Inflammatory macrophage treated with lipopolysaccharide for 4 hours (primary cell): ENCODE data around the gene SNRPD3.
"Not testable (repeated sequence)": the region's sequence is repeated elsewhere in the genome, so short reads cannot be mapped to it uniquely, and the experiment has no call there.

Experiments
- DNase-seq: peaks from one replicate; pipeline ENCODE4 v3.0.0-alpha.2; 2020

SNRPD3 gene

DNA sequence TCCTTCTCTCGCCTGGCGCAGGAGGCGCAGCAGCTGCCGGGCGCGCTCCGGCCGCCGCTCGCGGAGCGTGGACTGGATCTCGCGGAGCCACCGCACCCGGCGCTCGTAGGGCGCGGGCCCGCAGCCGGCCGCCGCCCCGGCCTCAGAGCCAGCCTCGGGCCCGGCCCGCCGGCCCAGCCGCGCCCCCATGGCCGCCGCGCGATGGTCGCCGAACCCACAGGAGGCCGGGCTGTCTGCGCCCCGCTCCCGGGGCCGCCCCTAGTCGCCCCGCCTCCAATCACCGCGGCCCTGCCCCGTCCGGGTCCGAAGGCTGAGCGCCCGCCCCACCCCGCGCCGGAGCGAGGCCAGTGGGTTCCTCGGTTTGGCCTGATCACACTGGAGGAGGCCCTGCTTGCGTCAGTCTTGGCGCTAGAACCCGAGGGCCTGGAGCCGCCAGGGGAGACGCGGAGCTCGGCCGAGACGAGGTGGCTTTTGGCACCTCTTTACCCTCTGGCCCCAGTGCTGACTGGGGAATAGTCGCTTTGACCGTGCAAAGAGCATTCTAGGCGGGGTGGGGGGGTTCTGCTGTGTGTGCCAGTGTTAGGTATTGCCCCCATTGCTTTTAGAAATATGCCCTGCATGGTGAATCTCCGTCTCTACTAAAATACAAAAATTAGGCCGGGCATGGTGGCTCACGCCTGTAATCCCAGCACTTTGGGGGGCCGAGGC is 37.2 kb downstream of the SNRPD3 start, which contains the start of gene LRRC75B:
LRRC75B (minus strand) TSS at position 223 of the 708 bp plus-strand sequence; CDS start at position 189, 34 bp downstream.
- DNase-seq = peak; percentile 72

DNA sequence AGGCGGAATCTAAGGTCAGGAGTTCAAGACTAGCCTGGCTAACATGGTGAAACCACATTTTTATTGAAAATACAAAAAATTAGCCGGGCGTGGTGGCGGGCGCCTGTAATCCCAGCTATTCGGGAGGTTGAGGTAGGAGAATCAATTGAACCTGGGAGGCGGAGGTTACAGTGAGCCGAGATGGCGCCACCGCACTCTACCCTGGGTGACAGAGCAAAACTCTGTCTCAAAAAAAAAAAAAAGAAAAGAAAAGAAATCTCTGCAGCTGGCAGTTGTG is 37.7 kb downstream of the SNRPD3 start:
- DNase-seq = not testable (repeated sequence)

DNA sequence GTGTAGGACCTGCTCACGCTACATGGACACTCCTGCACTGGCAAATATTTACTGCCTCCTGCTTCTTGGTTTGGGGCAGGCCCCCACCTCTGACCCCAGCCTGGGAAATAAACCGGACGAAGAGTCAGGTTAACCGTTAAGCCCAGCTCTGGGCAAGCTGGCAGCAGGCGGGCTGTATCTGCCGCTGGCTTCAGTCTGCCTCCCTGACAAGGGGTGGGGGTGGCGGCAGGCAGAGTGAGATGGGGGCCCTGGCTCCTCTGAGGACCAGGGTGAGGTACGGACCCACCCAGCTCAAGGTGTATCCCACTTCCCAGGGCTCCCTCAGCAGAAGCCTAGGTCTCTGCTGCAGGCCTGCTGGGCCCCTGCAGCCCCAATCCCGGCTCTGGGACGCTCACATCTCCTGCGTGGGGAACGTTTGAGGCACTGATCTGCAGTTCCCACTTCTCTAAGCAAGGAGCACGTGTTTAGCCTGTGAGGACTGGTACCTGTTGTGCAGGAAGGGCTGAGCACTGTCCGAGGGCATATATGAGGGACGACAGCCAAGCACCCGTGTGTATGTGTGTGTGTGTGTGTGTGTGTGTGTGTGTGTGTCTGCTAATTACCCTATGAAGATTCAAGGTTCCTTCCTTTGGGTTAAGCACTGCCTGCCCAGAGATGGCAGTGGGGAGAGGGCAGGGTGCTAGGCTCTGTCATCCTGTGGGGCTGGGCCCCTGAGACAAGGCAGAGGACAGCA is 38.2 kb downstream of the SNRPD3 start:
- no peak for DNase-seq

DNA sequence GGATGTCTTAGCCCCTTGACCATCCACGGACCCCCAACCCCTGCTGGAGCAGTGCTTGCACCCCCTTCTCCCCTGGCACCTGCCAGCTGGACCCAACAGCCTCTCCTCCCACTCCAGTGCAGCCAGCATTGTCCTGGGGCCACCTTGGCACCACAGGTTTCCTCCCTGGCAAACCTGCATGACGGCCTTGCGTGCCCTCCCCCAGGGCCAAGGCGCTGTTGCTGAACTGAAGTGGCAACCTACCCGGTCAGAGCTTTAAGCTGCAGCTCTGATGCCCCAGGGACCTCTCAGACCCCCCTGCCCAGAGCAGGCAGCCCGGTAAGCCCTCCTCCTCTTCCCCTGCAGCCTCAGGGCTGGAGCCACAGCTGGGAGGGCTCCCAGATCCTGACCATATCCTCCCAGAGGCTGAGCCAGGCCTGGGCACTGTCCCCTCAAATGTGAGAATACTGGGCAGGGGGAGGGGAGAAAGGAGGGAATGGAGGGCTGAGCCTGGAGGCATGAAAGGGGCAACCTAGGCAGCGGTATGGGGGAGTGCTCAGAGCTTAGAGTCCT is 38.8 kb downstream of the SNRPD3 start:
- DNase-seq = no peak

DNA sequence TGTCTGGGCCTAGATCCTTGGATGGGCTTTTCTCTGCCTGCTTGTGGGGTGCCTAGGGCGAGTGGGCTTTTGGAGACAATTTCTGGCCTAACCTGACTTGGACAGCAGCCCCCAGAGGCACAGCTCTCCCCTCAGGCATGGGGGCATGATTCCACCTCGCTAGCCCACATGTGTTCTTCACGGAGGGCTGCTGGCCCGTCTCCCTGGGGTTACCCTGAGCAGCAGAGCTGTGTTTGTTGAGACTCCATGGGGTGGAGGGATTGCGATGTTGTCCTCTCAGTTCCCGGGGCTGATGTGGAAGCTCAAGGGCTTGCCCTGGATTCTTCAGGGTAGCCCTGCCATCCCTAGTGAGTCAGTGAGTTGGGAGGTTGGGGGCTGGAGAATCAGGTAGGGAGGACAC is 39.4 kb downstream of the SNRPD3 start:
- no peak for DNase-seq

DNA sequence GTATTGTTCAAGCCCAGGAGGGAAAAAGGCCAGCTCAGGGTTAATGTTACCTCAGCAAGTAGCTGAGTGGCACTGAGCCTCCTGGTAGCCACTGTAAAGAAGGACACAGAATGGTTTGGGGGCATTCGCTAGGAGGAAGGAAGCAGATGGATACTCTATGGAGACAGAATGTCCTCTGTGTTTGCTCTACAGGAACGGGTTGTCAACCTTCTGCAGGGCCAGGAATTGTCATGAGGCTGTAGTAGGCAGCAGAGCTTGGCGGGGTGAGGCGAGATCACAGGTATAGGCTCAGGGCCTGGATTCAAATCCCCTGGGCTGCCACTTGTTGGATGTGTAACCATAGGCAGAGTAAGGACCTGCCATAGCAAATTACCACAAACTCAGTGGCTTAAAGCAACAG is 40.1 kb downstream of the SNRPD3 start:
- no peak for DNase-seq

DNA sequence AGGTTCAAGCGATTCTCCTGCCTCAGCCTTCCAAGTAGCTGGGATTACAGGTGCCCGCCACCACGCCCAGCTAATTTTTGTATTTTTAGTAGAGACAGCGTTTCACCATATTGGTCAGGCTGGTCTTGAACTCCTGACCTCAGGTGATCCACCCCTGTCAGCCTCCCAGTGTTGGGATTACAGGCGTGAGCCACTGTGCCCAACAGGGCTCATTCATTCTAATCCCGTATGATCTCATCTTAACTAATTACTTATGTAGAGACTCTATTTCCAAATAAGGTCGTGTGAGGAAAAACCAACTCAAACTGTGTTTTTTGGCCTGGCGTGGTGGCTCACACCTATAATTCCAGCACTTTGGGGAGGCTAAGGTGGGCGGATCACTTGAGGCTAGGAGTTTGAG is 41.3 kb downstream of the SNRPD3 start:
- not testable (repeated sequence) for DNase-seq

DNA sequence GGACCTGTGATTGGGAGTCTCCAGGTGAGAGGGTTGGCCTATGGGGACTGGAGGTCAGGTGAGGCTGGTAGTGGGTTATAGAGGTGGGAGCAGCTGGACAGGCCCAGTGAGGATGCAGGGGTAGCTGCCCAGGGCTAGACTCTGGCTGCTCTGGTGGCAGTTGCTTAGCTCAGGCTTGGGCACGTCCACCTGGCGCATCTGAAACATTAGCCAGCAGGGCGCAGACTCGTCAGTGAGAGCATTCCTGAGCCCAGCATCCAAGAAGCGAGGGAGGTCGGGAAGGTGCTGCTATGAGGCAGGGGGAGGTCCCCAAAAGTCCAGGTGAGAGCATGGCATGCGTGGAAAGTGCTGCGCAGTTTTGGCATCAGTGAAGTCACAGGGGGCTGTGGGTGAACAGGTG is 43.7 kb downstream of the SNRPD3 start:
- DNase-seq = no peak

DNA sequence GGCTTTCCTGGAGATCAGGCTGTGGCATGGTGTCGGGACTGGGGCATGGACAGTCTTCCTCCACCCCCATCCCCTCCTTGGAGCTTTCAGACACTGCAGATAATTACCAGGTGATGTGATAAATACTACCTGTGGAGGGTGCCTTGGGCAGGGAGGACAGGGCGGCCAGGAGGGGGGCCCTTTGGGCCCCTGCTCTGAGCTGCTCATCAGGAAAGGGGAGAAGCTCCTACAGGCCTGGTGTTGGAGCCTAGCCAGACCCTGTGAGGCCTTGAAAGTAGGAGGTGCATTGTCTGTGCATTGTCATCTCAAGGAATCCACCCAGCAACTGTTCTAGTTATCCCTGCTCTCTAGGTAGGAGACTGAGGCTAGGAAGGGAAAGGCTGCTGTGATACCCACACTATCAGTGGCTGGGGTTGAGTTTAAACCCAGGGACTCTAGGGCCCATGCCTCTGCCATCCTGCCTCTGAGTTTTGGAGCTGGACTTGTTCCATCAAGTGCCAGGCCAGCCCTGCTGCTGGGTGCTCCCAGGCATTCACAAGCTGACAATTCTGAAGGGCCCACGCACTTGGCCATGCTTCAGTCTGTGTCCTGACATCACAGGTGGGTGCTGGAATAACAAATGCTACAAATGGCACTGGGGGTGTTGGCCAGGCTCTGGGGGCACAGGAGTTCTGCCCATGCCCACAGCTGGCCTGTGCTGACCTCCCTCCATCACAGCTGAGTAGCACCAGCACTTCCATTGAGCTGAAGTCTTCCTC is 44.3 kb downstream of the SNRPD3 start:
- not testable (repeated sequence) for DNase-seq

DNA sequence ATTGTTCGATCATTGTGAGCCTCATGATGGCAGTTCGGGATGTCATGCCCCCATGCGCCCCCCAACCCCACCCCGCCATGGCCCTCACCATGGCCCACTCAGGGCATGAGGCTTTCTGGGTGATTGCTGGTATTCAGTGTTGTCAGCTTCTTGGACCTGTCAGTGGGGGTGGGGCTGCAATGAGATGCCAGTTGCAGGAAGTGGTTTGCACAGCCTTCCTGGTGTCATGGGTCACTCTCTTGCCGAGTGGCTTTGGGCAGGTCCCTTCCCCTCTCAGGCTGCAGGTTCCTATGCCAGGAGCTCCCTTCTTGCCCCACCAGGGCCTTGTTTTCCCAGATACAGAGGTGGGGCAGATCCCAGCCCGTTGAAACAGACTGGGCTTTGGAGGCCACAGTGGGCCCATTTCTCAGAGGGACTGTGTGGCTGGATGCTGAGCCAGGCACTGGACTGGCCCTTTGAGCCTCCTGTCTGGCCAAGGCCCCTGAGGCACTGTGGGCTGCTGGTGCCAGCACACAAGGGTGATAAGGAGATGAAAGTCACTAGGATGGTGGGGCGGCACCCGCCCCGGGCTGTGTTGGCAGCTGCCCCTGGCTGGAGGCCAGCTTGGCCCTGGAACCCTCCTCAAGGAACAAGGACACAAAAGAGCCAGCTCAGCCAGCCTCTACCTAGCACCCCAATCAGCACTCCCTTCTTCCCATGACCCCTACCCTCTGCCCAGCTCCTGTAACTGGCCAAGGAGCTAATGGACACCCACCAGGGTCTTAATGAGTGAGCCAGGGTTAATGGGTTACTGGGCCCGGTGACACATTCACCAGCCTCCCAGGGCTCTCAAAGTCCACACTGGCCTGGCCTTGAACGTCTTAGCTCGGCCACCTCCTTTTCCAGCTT is 45.7 kb downstream of the SNRPD3 start:
- peak; percentile 28 for DNase-seq

DNA sequence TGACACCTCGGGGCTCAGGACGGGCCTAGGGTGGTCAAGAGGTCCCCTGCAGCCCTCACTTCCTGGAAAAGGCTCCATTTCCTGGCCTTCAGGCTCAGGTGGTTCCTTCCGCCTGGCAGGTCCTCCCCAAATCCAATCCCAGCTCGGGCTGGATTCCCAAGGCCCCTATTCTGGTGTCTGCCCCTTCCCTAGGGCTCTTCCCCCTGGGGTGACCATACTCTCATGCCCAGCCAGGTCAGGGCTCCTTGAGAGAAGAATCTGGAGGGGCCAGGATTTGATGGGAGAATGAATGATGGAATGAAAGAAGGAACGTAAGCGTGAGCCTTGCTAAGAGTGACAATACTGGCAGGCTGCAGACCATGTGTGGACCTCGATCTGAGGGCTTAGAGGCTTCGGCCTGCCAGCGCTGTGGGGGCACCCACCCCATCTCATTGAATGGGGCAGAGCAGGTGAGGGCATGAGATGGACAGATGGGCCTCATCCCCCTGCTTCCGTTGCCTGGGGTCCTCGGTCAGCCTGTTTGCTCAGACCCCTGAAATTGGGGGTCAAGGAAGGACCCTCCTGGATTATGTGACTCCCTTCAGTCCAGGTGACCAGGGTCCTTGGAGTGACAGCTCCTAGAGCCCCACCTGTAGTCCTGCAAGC is 46.4 kb downstream of the SNRPD3 start:
- DNase-seq = not testable (repeated sequence)

DNA sequence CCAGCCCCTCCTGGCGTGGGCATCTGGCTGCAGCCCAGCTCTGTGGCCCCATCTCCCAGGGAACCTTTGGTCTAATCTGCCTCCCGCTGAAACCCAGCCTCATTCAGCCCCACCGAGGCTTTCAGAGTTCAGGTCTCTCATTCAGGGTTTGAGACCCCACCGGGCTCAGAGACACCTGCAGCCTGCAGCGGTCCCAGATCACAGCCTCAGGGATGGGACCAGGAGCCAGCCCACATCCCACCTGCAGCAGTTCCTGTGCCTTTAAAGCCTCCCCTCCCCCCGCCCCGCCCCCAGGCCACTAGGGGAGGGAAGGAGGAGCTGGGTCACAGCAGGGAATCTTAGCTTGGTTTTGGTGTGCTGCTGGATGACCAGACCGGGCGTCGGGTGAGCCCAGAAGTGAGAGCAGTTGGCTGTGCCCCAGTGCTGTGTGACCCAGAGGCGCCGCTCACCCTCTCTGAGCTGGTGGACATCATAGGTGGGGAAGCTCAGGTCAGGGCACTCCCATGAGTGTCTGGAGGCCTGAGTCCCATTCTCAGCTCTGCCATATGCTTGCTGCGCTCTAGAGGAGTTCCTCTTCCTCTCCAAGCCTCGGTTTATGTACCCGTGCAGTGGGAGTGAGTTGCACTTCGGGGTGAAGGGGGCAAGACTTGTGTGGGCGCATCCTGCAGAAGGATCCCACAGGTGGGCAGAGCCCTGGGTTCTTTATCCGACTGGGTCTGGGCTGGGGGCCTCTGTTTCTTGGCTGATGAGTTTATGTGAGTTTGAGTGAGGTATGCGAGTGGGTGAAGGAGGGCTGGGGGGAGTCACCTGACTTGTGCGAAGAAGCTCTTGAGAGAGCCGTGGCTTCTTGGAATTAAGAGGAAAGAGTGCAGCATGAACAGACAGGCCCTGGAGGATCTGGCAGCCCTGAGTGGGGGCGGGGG is 47.3 kb downstream of the SNRPD3 start, which contains the start of gene GGT1:
GGT1 (plus strand) TSS at position 347 of the 923 bp plus-strand sequence. CDS start 7,889 bp downstream, outside the sequence.
- DNase-seq = not testable (repeated sequence)

DNA sequence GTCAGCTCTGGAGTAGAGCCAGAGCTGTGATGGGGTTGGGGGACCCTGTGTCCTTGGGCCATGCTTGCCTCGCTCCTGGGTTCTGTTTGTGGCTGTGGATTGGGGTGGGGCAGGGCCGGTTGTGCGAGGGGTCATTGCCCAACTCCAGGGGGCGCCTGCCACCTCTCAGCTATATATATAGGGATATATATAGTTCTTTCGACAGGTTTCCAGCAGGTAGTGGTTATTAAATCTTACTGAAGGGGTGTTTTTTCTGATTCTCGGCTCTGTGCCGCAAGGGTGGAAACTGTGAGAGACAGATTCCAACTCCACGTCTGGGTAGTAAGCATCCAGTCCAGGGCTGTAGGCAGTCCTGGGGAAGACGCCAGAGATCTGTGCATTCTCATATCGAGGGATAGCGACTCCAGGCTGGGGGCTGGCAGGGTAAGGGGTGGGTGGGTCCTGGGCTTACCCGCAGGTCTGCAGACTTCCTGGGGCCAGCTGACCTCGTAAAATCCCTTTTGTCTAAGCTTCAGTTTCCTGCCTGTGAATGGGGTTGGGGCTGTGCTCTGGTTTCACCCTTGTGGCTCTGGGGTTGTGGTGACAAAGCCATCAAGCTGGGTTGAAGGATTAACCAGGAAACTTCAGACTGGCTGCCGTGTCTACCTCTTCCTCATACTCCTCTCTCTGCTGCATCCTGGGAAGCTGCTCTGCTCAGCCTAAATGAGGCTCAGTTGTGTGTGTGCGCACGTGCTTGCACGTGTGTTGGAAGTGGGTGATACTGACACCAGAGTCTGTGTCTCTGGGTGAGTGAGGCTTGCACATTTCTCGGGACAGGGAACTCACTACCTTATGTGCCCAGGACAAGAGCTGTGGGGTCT is 48.2 kb downstream of the SNRPD3 start:
- not testable (repeated sequence) for DNase-seq

DNA sequence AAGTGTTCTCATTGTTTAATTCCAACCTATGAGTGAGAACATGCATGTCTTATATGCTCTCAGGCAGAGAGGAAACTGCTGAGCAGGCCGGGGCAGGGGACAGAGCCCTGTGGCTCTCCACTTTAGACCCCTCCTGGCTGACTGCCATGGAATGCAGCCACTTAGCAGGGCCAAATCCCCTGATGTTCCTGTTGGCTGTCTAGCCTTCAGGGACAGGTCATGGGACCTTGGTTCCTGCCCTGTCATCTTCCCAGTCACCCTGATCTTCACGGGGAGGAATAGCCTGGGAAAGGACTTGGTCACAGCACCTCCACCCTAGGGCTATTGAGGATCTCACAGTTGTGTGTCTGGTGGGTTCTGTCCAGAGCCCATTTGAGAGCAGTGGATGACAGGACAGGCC is 50.5 kb downstream of the SNRPD3 start:
- not testable (repeated sequence) for DNase-seq

DNA sequence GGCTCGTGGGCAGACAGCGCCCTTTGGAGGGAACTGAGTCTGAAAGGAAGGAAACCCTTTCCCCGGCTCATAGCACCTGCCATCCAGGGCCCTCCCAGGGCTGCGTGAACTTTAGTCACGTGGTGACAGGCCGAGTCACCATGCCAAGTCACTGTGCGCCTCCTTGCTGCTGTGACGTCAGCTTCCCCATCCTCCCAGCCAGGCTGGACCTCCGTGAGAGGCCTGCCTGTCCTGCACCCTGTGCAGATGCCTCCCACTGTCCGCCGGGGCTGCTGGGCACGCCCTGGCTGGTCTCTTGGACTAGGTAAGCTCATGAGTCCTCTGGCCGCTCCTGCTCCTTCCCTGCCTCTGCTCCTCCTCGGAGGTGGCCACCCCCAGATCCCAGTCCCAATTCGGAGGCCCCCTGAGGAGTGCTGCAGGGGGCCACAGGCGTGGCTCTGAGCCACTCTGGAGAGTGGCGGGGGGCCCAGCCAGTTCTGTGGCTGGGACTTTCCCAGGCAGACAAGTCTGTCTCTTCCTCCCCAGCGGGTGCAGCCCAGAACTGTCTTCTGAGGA is 51.7 kb downstream of the SNRPD3 start:
- DNase-seq = peak; percentile 89

DNA sequence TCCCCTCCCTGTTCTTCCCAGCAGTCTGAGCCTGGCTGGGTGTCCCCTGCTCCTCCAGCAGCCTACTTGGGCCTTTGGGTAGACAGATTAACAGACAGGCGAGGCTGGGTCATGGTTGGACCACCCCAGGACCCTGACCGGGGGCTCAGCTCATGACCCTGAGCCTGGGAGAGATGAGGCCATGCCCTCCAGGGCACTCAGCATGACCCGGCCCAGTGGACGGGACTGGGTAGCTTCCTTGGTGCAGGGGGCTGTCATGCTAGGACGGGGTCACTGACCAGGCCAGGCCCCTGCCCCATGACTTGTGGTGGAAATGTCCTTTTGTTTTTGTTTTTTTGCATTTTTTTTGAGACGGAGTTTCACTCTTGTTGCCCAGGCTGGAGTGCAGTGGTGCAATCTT is 52.5 kb downstream of the SNRPD3 start:
- DNase-seq = not testable (repeated sequence)

DNA sequence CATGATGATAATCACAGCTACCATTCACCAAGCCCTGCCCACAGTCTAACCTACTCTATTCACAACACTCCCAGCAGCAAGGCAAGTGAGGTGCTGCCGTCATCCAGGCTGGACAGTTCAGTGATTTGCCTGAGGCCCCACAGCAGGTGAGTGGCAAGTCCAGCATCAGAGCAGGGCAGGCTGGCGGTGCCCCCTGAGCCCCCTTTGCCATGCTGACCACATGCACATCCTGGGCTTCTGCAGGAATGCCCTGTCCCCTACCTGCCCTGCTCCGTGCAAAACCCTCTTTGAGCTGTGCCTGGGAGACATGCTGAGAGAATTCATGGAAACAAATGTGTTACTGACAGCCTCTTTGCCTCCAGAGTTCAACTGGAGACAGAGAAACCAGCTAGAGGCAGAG is 54.1 kb downstream of the SNRPD3 start:
- DNase-seq = not testable (repeated sequence)

DNA sequence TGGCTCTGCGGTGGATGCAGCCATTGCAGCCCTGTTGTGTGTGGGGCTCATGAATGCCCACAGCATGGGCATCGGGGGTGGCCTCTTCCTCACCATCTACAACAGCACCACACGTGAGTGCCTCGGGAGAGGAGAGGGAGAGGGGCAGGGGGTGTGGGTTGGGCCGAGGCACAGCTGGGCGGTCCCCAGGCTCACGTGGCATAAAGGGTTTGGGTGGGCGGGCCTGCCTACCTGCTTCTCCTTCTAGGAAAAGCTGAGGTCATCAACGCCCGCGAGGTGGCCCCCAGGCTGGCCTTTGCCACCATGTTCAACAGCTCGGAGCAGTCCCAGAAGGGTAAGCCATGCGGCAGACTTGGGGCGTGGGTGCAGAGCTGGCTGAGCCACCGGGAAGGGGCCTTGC is 59.0 kb downstream of the SNRPD3 start:
- DNase-seq = not testable (repeated sequence)

DNA sequence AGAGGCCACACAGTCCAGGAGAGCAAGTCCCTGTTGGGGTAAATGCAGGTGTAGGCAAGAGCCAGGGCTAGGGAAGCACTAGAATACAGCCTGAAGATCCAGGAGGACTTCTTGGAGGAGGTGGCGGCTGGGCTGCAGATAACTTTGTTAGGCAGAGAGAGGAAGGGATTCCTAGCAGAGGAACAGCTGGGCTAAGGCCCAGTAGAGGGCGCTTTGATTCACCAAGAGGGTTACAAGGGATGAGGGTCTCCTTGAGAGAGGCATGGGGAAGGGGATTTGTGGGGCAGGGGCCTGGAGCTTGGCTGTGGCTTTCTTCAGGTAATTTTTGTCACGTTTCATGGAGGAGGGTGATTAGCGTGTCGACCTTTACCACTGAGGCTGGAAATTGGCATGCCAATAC is 65.4 kb downstream of the SNRPD3 start:
- not testable (repeated sequence) for DNase-seq
